ENCODE results near the gene C2orf81. TPM values are rescaled to one million over a fixed set of nuclear protein-coding genes. Genes with fewer than 3 reads are reported as not detected.

Gene C2orf81
- polyA plus RNA-seq, 4 donors: 4.6 to 9.0 (median 6.4) TPM

DNA sequence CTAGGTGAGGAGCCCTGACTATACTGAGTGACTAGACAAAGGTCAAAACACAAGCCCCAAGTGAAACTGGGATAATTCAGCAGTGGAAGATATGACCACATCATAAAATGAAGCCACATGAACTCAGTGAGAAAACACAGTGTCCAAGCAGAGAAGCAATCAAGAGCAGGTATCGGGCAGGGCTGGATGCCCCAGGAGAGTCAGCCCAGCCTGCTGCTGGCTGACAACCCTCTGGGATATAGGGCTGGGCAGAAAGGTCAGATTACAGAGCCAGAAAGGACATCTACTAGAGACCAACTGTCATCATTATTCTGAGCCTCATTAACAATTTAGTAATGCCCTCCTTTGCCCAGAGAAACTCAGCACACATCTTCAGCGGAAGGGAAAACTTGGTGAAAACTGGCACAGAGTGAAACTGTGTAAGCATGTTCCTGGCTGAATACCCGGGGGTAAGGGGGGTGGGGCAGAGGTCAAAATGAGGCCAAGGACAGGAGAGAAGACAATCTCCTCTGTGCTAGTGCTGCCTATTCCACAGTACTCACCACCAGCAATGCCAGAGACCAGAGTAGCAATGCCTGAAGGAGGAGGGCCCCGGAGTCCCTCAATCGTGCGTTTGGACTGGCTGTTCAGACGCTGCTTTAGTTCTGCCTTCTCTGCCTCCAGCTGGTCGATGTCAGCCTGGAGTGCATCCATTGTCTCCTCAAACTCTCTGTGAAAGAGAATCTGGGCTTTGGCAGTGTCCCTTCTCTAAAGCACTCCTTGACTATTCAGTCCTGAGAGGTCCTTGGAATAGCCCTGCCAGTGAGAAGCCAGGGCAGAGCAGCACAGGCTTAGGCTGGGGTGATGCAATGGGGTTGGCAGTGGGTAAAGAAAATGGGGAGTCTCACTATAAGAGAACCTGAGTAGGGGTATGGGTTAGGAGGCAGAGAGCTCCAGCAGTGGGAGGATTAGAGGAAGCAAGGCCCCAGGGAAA lies 56.6 kb downstream of the C2orf81 start:
- no peak for DNase-seq (ENCODE audit: low read depth in 4 of 4, low spot score in 3 of 4)

Other genes starting within 250 kb of the C2orf81 start
- 100 to 1,000 TPM in 2 of 4 donors, 10 to 100 TPM in 2; 77.0 to 115 (median 101) TPM for gene MOB1A, start 242.7 kb downstream of the C2orf81 start, polyA plus RNA-seq (ENCODE audit: insufficient read length in 4 of 4)
- gene MTHFD2, start 223.0 kb downstream of the C2orf81 start, polyA plus RNA-seq (ENCODE audit: insufficient read length in 4 of 4): 10 to 100 TPM; 26.2 to 30.1 (median 29.4) TPM
- 1 to 10 TPM; 1.5 to 3.4 (median 2.3) TPM for gene SLC4A5, start 78.2 kb downstream of the C2orf81 start, polyA plus RNA-seq (ENCODE audit: insufficient read length in 4 of 4)
- 100 to 1,000 TPM; 112 to 156 (median 146) TPM for gene DCTN1, start 41.3 kb downstream of the C2orf81 start, polyA plus RNA-seq (ENCODE audit: insufficient read length in 4 of 4)
- gene WDR54, start 111 bp upstream of the C2orf81 start, polyA plus RNA-seq (ENCODE audit: insufficient read length in 4 of 4): 10 to 100 TPM; 25.2 to 42.7 (median 36.2) TPM
- 10 to 100 TPM; 36.1 to 85.3 (median 56.9) TPM for gene RTKN, start 20.3 kb upstream of the C2orf81 start, polyA plus RNA-seq (ENCODE audit: insufficient read length in 4 of 4)
- 10 to 100 TPM; 14.6 to 31.8 (median 21.2) TPM for gene INO80B, start 33.5 kb upstream of the C2orf81 start, polyA plus RNA-seq (ENCODE audit: insufficient read length in 4 of 4)
- 100 to 1,000 TPM in 2 of 4 donors, 10 to 100 TPM in 2; 68.7 to 119 (median 98.4) TPM for gene WBP1, start 36.8 kb upstream of the C2orf81 start, polyA plus RNA-seq (ENCODE audit: insufficient read length in 4 of 4)
- 10 to 100 TPM; 34.6 to 66.6 (median 49.1) TPM for gene MOGS, start 43.8 kb upstream of the C2orf81 start, polyA plus RNA-seq (ENCODE audit: insufficient read length in 4 of 4)
- 10 to 100 TPM; 29.5 to 57.5 (median 40.3) TPM for gene MRPL53, start 51.1 kb upstream of the C2orf81 start, polyA plus RNA-seq (ENCODE audit: insufficient read length in 4 of 4)
- gene CCDC142, start 61.4 kb upstream of the C2orf81 start, polyA plus RNA-seq (ENCODE audit: insufficient read length in 4 of 4): 10 to 100 TPM in 3 of 4 donors, 1 to 10 TPM in 1; 7.5 to 16.7 (median 11.2) TPM
- gene TTC31, start 61.5 kb upstream of the C2orf81 start, polyA plus RNA-seq (ENCODE audit: insufficient read length in 4 of 4): 10 to 100 TPM; 24.5 to 40.3 (median 29.3) TPM
- gene LBX2, start 78.0 kb upstream of the C2orf81 start, polyA plus RNA-seq (ENCODE audit: insufficient read length in 4 of 4): 1 to 10 TPM; 1.3 to 5.4 (median 2.4) TPM
- 10 to 100 TPM; 23.7 to 34.9 (median 27.0) TPM for gene PCGF1, start 86.1 kb upstream of the C2orf81 start, polyA plus RNA-seq (ENCODE audit: insufficient read length in 4 of 4)
- under 1 TPM in 2 of 4 donors, not detected in 2; 0.08 to 0.23 TPM for gene TLX2, start 92.8 kb upstream of the C2orf81 start, polyA plus RNA-seq (ENCODE audit: insufficient read length in 4 of 4)
- gene DQX1, start 104.6 kb upstream of the C2orf81 start, polyA plus RNA-seq (ENCODE audit: insufficient read length in 4 of 4): under 1 TPM; 0.16 to 0.35 (median 0.29) TPM
- 100 to 1,000 TPM in 2 of 4 donors, 10 to 100 TPM in 2; 84.6 to 125 (median 102) TPM for gene AUP1, start 108.1 kb upstream of the C2orf81 start, polyA plus RNA-seq (ENCODE audit: insufficient read length in 4 of 4)
- gene HTRA2, start 108.3 kb upstream of the C2orf81 start, polyA plus RNA-seq (ENCODE audit: insufficient read length in 4 of 4): 10 to 100 TPM; 27.5 to 35.0 (median 30.7) TPM
- gene LOXL3, start 132.3 kb upstream of the C2orf81 start, polyA plus RNA-seq (ENCODE audit: insufficient read length in 4 of 4): 10 to 100 TPM in 1 of 4 donors, 1 to 10 TPM in 3; 9.2 to 11.4 (median 9.6) TPM
- 10 to 100 TPM in 1 of 4 donors, 1 to 10 TPM in 3; 7.4 to 10.3 (median 8.4) TPM for gene DOK1, start 133.1 kb upstream of the C2orf81 start, polyA plus RNA-seq (ENCODE audit: insufficient read length in 4 of 4)
- gene M1AP, start 226.7 kb upstream of the C2orf81 start, polyA plus RNA-seq (ENCODE audit: insufficient read length in 4 of 4): 1 to 10 TPM in 2 of 4 donors, under 1 TPM in 2; 0.41 to 1.3 (median 0.81) TPM
- gene SEMA4F, start 232.6 kb upstream of the C2orf81 start, polyA plus RNA-seq (ENCODE audit: insufficient read length in 4 of 4): 1 to 10 TPM; 6.2 to 7.2 (median 6.8) TPM

All from left renal pelvis (tissue), 4 donors.